GM18505 (cell line): ENCODE measurements around the gene IQSEC1.

ENCODE experiments used
- ATAC-seq: cut with Tn5 transposase; IDR thresholded peaks from one replicate; pipeline ENCODE4 v1.9.1; 2021; ENCODE audit not compliant: unreplicated experiment
- POLR2A ChIP-seq: IDR thresholded peaks from 4 replicates; pipeline ENCODE4 v1.6.1; 2011; ENCODE audit warnings: borderline replicate concordance; ENCODE audit not compliant: insufficient read depth, insufficient read length; ENCODE audit errors: extremely low read depth

The IQSEC1 gene

GRCh38 chr3:13073326-13074005, at the start of gene IQSEC1:
IQSEC1 (minus strand) TSS chr3:13073429; CDS start chr3:13073014, 415 bp downstream.
- peak; percentile 66 for ATAC-seq
- TF ChIP-seq POLR2A, result no peak

DNA sequence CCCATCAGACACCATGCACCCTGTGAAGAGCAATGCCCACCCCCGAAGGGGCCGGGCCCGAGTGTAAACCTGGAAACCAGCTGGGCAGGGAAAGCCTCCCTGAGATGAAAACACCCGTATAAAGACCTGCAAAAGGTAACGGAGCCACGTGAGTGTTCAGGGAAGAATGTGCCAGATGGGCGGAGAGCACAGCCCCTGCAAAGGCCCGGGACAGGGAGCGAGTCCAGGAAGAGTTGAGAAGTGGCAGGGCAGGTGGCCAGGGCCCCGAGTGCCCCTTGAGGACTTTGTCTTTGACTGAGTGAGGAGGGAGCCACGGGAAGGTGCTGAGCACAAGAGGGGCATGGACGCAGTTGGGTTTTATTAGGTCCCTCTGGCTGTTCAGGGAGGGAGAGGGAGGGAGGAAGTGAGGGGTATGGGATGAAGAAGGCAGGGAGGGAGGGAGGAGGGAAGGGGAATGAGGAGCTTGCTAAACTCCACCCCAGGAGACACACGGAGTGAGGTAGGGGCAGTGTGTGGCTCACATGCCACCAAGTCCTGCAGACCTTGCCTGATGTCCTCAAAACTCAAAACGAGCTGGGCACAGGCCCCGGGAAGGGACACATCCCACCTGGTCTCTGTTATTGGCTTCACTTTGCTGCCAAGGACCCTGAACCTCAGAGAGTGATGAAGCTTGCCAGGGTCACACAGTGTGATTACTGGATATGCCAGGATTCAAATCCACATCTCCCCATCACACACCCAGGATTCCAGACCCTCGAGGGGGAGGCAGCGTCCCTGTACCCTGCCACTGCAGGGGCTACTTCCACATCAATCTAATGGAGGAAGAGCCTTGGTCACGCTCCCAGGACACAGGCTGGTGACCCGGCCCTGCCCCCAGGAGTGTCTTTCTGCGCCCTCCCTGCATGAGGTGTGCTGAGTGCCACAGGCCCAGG, 49.1 kb upstream of the IQSEC1 start:
- TF ChIP-seq POLR2A, result no peak
- ATAC-seq, result no peak

- no peak for ATAC-seq
- no peak for TF ChIP-seq POLR2A
Observed at GRCh38 chr3:13121553-13122001, 48.3 kb upstream of the IQSEC1 start.

DNA sequence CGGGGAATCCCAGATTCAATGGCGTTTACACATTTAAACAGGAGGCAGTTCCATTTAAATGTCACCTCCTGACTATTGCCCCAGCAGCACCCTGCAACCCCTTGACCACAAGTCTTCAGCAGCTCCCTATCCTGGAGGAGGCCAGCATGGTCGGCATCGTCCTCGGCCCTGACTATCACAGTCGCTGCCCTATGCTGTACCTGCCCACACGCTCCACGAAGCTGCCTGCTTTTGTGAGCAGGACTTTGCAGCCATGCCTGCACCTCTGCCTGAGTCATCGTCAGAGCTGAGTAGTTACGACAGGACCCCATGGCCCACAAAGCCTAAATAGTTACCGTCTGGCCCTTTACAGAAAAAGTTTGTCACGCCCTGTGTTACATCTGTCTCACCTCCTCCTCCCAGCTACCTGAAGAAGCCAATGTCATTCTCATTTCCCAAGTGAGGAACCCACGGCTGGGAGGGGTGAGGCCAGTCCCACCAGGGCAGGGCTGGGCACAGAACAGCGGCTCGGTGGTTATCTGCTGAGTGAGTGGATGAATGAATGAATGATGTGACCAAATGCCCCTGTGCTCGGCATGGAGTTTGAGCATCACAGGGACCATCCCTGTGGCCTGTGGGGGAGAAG, 47.8 kb upstream of the IQSEC1 start:
- no peak for TF ChIP-seq POLR2A
- no peak for ATAC-seq

DNA sequence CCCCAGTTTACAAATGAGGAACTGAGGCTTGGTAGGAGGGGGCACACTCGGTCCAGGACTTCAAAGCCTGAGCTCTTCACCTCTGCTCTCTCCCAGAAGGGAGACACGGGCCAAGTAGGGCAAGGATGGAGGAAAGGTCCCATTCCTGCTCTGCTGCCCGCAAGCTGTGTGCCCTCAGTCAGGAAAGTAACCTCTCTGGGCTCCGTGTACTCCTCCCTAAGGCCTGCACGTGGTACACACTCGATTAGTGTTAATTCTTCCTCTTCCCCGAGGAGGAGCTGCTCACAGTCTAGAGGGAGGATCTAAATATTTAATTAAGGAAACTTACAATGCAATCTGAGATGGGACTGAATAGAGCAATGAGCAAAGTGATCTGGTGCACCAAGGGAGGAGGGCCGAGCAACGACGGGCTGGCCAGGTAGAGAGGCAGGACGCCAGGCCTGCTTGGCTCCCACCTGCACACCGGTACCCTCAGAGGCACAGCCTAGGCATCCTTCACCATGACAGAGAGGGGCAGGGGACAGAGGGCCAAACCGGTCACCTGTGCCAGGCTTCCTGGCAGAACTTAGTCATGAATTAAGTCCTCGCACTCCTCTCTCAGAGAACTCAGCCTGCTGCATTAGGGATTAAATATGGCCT, 47.2 kb upstream of the IQSEC1 start:
- ATAC-seq, result no peak
- no peak for TF ChIP-seq POLR2A

GRCh38 chr3:13119471-13120220, 46.4 kb upstream of the IQSEC1 start:
- ATAC-seq, result no peak
- no peak for TF ChIP-seq POLR2A

- TF ChIP-seq POLR2A, result no peak
Observed at GRCh38 chr3:13116426-13116825, 43.2 kb upstream of the IQSEC1 start.

DNA sequence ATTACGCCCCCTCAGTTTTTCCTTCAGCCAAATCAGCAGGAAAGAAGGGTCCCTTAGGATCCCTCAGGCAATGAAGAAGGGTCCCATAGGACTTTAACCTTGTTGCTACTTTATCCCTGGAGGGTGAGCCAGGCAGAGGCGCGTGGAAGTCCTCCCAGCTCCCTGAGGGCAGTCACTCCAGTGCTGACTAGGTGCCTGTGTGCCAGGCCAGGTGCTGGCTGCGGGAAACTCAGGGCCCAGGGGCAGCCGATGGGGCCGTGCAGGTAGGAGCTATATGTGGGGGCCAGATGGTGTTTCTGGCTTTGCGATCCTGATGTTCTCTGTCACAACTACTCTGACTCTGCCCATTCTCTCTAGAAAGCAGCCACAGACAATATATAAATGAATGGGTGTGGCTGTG, 42.8 kb upstream of the IQSEC1 start:
- TF ChIP-seq POLR2A, result no peak
- no peak for ATAC-seq

More at GRCh38 chr3:13116426-13116825, 43.2 kb upstream of the IQSEC1 start:
- ATAC-seq, result no peak

DNA sequence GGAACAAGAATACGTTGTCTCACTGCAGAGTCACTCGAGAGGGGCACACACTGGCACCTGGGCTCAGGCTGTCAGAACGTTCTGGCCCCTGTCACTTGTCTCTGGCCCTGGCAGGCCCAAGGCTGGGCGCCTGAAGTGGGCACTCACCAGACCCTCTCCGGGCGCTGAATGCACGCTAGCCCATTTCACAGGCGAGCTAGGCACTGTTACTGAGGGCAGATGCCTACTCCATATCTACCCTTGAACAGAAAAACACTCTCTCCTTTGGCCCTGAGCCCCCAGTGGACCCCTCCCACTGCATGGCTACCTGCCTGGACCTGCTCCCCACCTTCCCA, 42.3 kb upstream of the IQSEC1 start:
- TF ChIP-seq POLR2A, result no peak

GRCh38 chr3:13114811-13115575, 41.8 kb upstream of the IQSEC1 start:
- ATAC-seq, result no peak
- TF ChIP-seq POLR2A, result no peak

More for the DNA sequence above, 42.3 kb upstream of the IQSEC1 start:
- no peak for ATAC-seq

DNA sequence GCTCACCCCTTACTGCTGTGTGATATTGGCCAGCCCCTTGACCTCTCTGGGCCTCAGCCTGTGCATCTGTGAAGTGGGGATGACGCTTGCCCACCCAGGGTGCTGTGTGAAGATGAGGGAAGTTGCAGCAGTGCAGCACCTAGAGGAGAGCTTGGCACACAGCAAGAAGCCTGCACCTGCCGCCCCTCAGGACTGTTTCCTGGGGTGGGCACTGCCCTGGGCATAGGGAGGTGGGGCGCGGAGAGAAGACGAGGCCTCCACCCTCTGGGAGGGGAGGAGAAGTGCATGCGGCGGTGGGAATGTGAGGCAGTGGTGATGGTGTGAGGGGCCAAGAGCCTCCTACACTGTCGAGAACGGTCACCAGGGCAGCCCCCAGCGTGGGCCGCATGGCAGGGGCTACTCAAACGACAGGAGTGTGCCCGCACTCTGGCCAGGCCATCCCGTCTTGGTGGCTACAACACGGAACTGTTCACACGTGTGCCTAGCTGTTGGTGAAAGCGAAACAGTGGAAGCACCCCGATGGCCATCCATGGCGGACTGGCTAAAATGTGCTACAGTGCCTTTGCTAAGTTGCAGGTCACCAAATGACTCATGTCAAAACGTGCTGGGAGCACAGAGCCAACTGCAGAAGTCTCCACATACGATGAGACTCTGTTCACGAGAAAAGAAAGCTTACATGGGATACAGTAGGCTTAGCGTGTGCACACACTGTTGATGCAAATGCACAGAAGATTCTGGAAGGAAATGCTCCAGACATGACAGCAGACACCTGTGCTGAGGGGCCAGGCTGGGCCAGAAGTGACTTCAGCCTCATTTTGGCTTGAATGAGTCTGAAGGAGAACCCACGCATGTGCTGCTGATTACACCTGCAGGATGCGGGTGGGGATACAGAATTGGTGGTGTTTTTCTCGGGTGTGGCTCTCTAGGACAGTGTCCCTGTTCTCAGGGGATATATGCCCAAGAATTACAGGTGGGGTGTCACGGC, 40.4 kb upstream of the IQSEC1 start:
- no peak for TF ChIP-seq POLR2A

More for the DNA sequence above, 40.4 kb upstream of the IQSEC1 start:
- ATAC-seq, result no peak
